ENCODE measurements around the gene B3GNT9. TPM values are rescaled to one million over a fixed set of nuclear protein-coding genes. Genes with fewer than 3 reads are reported as not detected.
"Not testable (repeated sequence)": the region's sequence is repeated elsewhere in the genome, so short reads cannot be mapped to it uniquely, and the experiment has no call there.

Gene B3GNT9
- total RNA-seq, 1 experiment from 2014 or later: 36.1 TPM

GRCh38 chr16:67146523-67147357 is 4.1 kb downstream of the B3GNT9 start:
- Histone ChIP-seq H3K4me1 (replicated peaks) (peaks cover 25% of the 10 kb centered on the region), H3K4me3 (no peak overlapping the region), H3K27me3 (replicated peaks) (no peaks in the 10 kb centered on the region), H3K9me3 (replicated peaks) (peaks cover 10% of the 10 kb centered on the region), H3K27ac (no peak overlapping the region), H3K36me3 (peaks cover 90% of the 10 kb centered on the region)
- DNase-seq (ENCODE audit: low read depth in 1 of 2, low spot score in 2 of 2): no peak

GRCh38 chr16:67145746-67146145 is 5.1 kb downstream of the B3GNT9 start:
- DNase-seq (ENCODE audit: low read depth in 1 of 2, low spot score in 2 of 2): no peak
- H3K4me1 ChIP-seq (replicated peaks): peaks cover 15% of the 10 kb centered on the region
- H3K4me3 ChIP-seq: no peak overlapping the region
- H3K9me3 ChIP-seq (replicated peaks): peaks cover 10% of the 10 kb centered on the region
- peaks cover 97% of the 10 kb centered on the region for H3K36me3 ChIP-seq
- H3K27me3 ChIP-seq (replicated peaks): no peaks in the 10 kb centered on the region
- no peak overlapping the region for H3K27ac ChIP-seq

GRCh38 chr16:67144943-67145342 is 5.9 kb downstream of the B3GNT9 start:
- peaks cover 8% of the 10 kb centered on the region for H3K9me3 ChIP-seq (replicated peaks)
- H3K27me3 ChIP-seq (replicated peaks): no peaks in the 10 kb centered on the region
- peaks cover 97% of the 10 kb centered on the region for H3K36me3 ChIP-seq

DNA sequence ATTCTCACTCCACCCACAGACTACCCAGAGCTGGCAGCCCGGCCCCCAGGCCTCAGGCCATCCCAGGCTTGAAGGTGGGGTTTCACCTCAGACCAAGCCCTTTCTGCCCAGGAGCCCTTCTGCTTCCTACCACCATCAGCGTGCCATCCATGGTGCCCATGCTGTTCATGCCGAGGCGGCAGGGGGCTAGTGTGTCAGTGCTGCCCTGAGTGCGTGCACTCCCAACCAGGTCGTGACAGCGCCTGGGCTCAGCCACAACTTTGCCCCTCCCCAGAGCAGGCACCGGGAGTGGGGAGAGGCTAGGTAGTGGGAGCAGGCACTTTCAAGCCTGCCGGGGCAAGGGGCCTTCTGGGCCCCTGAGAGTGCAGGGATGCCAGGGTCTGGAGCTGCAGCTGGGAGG is 8.5 kb downstream of the B3GNT9 start:
- Histone ChIP-seq H3K4me1 (replicated peaks) (no peaks in the 10 kb centered on the region), H3K4me3 (no peak overlapping the region), H3K27me3 (replicated peaks) (no peaks in the 10 kb centered on the region), H3K27ac (no peak overlapping the region), H3K9me3 (replicated peaks) (no peaks in the 10 kb centered on the region; the same call in 1 of the 2 replicates), H3K36me3 (peaks cover 88% of the 10 kb centered on the region)
- no peak for DNase-seq (ENCODE audit: low read depth in 1 of 2, low spot score in 2 of 2)

More at GRCh38 chr16:67144943-67145342, 5.9 kb downstream of the B3GNT9 start:
- DNase-seq (ENCODE audit: low read depth in 1 of 2, low spot score in 2 of 2): no peak
- Histone ChIP-seq H3K4me3 (no peak overlapping the region), H3K27ac (no peak overlapping the region), H3K4me1 (replicated peaks) (peaks cover 7% of the 10 kb centered on the region)

- H3K27ac ChIP-seq: no peak overlapping the region
- DNase-seq (ENCODE audit: low read depth in 1 of 2, low spot score in 2 of 2): no peak
- H3K9me3 ChIP-seq (replicated peaks): no peaks in the 10 kb centered on the region; the same call in 1 of the 2 replicates
- H3K36me3 ChIP-seq: peaks cover 87% of the 10 kb centered on the region
- H3K27me3 ChIP-seq (replicated peaks): no peaks in the 10 kb centered on the region
- no peaks in the 10 kb centered on the region for H3K4me1 ChIP-seq (replicated peaks)
- no peak overlapping the region for H3K4me3 ChIP-seq
Observed at GRCh38 chr16:67141391-67141790, 9.4 kb downstream of the B3GNT9 start.

GRCh38 chr16:67137605-67138004 is 13.2 kb downstream of the B3GNT9 start:
- Histone ChIP-seq H3K4me1 (replicated peaks) (no peaks in the 10 kb centered on the region), H3K9me3 (replicated peaks) (no peaks in the 10 kb centered on the region; the same call in 1 of the 2 replicates), H3K27me3 (replicated peaks) (no peaks in the 10 kb centered on the region), H3K36me3 (peaks cover 81% of the 10 kb centered on the region), H3K27ac (no peak overlapping the region), H3K4me3 (no peak overlapping the region)
- no peak for DNase-seq (ENCODE audit: low read depth in 1 of 2, low spot score in 2 of 2)

- Histone ChIP-seq H3K36me3 (peaks cover 47% of the 10 kb centered on the region), H3K4me1 (replicated peaks) (no peaks in the 10 kb centered on the region), H3K9me3 (replicated peaks) (no peaks in the 10 kb centered on the region), H3K27me3 (replicated peaks) (no peaks in the 10 kb centered on the region), H3K27ac (no peak overlapping the region), H3K4me3 (no peak overlapping the region)
- DNase-seq (ENCODE audit: low read depth in 1 of 2, low spot score in 2 of 2): no peak
Observed at GRCh38 chr16:67129422-67129821, 21.4 kb downstream of the B3GNT9 start.

DNA sequence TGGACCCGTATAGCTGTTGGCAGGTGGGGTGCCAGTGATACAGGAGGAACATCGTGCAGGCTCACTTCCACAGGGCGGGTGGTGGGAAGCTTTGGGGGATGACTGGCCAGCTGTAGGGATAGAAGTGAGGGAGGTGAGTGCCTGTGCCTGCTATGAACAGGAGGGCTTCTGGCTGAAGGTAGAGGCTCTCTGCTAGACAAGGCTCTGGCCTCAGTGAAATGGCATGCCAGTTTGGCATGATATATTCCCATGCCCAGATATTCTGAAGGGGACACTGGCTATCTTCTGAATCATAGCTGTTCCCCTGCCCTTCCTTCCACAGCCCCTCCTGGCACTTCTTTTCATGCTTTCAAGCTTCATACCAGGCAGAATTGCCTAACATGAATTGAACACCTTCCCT is 21.9 kb downstream of the B3GNT9 start:
- Histone ChIP-seq H3K36me3 (peaks cover 47% of the 10 kb centered on the region), H3K27ac (no peak overlapping the region), H3K27me3 (replicated peaks) (no peaks in the 10 kb centered on the region), H3K9me3 (replicated peaks) (no peaks in the 10 kb centered on the region), H3K4me3 (no peak overlapping the region), H3K4me1 (replicated peaks) (no peaks in the 10 kb centered on the region)
- DNase-seq (ENCODE audit: low read depth in 1 of 2, low spot score in 2 of 2): no peak

DNA sequence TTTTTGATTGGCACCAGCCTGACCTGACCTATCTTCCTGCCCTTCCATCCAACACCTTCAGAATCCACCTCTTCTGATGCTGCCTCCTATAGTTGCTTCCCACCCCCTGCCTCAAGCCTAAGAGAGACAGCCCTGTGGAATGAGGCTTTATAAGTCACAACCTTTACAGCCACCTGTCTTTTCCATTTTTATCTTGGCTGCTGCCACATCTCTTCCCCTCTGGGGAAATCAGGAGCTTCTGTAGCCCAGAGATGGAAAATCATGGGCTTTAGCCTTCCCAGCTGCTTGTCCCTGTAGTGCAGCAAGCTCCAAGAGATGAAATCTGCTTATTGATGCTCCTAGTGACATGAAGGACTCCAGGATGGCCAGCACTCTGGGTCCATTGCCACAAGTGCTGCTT is 22.4 kb downstream of the B3GNT9 start:
- Histone ChIP-seq H3K27ac (no peak overlapping the region), H3K4me1 (replicated peaks) (no peaks in the 10 kb centered on the region), H3K36me3 (peaks cover 50% of the 10 kb centered on the region), H3K4me3 (no peak overlapping the region), H3K27me3 (replicated peaks) (no peaks in the 10 kb centered on the region), H3K9me3 (replicated peaks) (no peaks in the 10 kb centered on the region)
- no peak for DNase-seq (ENCODE audit: low read depth in 1 of 2, low spot score in 2 of 2)

DNA sequence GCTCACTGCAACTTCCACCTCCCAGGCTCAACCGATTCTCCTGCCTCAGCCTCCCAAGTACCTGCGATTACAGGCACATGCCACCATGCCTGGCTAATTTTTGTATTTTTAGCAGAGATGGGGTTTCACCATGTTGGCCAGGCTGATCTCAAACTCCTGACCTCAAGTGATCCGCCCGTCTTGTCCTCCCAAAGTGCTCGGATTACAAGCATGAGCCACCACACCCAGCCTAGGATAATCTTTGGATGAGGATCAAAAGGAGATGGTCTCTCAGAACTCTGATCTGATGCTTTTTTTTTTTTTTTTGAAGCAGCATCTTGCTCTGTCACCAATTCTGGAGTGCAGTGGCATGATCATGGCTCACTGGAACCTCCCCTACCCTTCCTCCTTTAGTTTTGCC is 28.0 kb downstream of the B3GNT9 start:
- not testable (repeated sequence) for H3K4me3 ChIP-seq; H3K27ac ChIP-seq; H3K27me3 ChIP-seq (replicated peaks); DNase-seq (ENCODE audit: low read depth in 1 of 2, low spot score in 2 of 2); H3K9me3 ChIP-seq (replicated peaks); H3K4me1 ChIP-seq (replicated peaks)
- H3K36me3 ChIP-seq: peaks cover 59% of the 10 kb centered on the region

- Histone ChIP-seq H3K4me3 (no peak overlapping the region), H3K27ac (no peak overlapping the region), H3K27me3 (replicated peaks) (no peaks in the 10 kb centered on the region), H3K4me1 (replicated peaks) (peaks cover 10% of the 10 kb centered on the region), H3K36me3 (peaks cover 58% of the 10 kb centered on the region), H3K9me3 (replicated peaks) (no peaks in the 10 kb centered on the region)
- DNase-seq (ENCODE audit: low read depth in 1 of 2, low spot score in 2 of 2): no peak
Observed at GRCh38 chr16:67120025-67120424, 30.8 kb downstream of the B3GNT9 start.

GRCh38 chr16:67117716-67118115 is 33.1 kb downstream of the B3GNT9 start:
- H3K4me3 ChIP-seq: no peak overlapping the region
- H3K4me1 ChIP-seq (replicated peaks): peaks cover 18% of the 10 kb centered on the region
- H3K27ac ChIP-seq: no peak overlapping the region
- peaks cover 44% of the 10 kb centered on the region for H3K36me3 ChIP-seq
- no peaks in the 10 kb centered on the region for H3K9me3 ChIP-seq (replicated peaks)
- DNase-seq (ENCODE audit: low read depth in 1 of 2, low spot score in 2 of 2): no peak
- H3K27me3 ChIP-seq (replicated peaks): no peaks in the 10 kb centered on the region

GRCh38 chr16:67116388-67117311 is 34.1 kb downstream of the B3GNT9 start:
- H3K27ac ChIP-seq: no peak overlapping the region; the same call in 1 of the 2 replicates
- H3K27me3 ChIP-seq (replicated peaks): no peaks in the 10 kb centered on the region
- H3K4me3 ChIP-seq: no peak overlapping the region

DNA sequence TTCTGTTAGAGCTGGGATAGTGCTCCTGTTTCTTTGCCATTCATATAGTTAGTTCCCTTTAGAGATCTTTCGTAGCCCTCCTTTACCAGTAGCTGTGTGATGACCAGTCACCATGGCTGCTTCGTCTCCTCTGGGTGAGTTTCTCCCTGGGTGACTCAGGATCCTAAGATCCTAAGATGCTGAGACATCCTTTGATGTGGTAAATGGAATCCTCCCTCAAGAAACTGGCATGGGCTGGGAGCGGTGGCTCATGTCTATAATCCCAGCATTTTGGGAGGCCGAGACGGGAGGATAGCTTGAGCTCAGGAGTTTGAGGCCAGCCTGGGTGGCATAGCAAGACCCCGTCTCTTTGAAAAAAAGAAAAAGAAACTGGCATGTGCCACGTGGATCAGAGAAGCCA is 35.2 kb downstream of the B3GNT9 start:
- peaks cover 26% of the 10 kb centered on the region for H3K4me1 ChIP-seq (replicated peaks)
- H3K36me3 ChIP-seq: peaks cover 36% of the 10 kb centered on the region
- H3K27ac ChIP-seq: peak overlapping the region; percentile 73
- no peaks in the 10 kb centered on the region for H3K27me3 ChIP-seq (replicated peaks)
- no peaks in the 10 kb centered on the region for H3K9me3 ChIP-seq (replicated peaks)
- DNase-seq (ENCODE audit: low read depth in 1 of 2, low spot score in 2 of 2): peak; percentile 76 to 84
- H3K4me3 ChIP-seq: no peak overlapping the region

More at GRCh38 chr16:67116388-67117311, 34.1 kb downstream of the B3GNT9 start:
- peaks cover 38% of the 10 kb centered on the region for H3K36me3 ChIP-seq
- H3K9me3 ChIP-seq (replicated peaks): no peaks in the 10 kb centered on the region
- peaks cover 18% of the 10 kb centered on the region for H3K4me1 ChIP-seq (replicated peaks)
- DNase-seq (ENCODE audit: low read depth in 1 of 2, low spot score in 2 of 2): no peak
